ENCODE measurements around the gene LHX2. TPM values are rescaled to one million over a fixed set of nuclear protein-coding genes. Genes with fewer than 3 reads are reported as not detected.

Gene LHX2
- polyA plus RNA-seq, 3 donors, result 0.12 TPM; not detected in 2

DNA sequence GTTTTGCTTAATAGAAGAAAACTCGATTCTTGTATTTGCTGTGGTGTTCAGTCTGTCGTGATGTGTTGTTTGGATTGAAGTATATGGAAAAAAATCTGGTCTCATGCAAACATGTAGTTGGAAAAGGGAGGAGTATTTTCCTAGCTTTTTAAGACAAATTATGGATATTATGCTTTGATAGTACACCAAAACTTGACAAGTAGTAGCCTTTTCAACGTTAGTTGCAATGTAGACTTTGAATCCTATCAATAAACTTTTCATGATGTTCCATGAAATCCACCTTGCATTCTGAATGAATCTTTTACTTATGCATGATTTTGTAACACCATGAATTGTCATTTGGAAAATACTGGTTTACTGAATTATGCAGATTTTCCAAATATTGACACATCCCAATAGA lies 64.2 kb downstream of the LHX2 start:
- Mint-ChIP-seq H3K36me3 (no peaks in the 10 kb centered on the region), H3K9me3 (peaks cover 0 to 6% (median 2%) of the 10 kb centered on the region in 7 donors), H3K27ac (no peak overlapping the region), H3K27me3 (ENCODE audit: low read depth in 3 of 3) (peaks cover 10 to 24% (median 14%) of the 10 kb centered on the region in 3 donors), H3K4me3 (no peak overlapping the region), H3K4me1 (peaks cover 10% of the 10 kb centered on the region)
- no peaks in the 10 kb centered on the region for H3K79me2 ChIP-seq (ENCODE audit: insufficient read depth, low read length)
- no peaks in the 10 kb centered on the region for H4K20me1 ChIP-seq (ENCODE audit: insufficient read depth, low read length)
- H2AFZ ChIP-seq (ENCODE audit: insufficient read depth, low read depth, low read length, poor library complexity, severe bottlenecking), result no peak overlapping the region
- H3K4me2 ChIP-seq (replicated peaks; ENCODE audit: extremely low read depth, low read length, poor library complexity, severe bottlenecking), result no peak overlapping the region
- TF ChIP-seq, protein P1, sequence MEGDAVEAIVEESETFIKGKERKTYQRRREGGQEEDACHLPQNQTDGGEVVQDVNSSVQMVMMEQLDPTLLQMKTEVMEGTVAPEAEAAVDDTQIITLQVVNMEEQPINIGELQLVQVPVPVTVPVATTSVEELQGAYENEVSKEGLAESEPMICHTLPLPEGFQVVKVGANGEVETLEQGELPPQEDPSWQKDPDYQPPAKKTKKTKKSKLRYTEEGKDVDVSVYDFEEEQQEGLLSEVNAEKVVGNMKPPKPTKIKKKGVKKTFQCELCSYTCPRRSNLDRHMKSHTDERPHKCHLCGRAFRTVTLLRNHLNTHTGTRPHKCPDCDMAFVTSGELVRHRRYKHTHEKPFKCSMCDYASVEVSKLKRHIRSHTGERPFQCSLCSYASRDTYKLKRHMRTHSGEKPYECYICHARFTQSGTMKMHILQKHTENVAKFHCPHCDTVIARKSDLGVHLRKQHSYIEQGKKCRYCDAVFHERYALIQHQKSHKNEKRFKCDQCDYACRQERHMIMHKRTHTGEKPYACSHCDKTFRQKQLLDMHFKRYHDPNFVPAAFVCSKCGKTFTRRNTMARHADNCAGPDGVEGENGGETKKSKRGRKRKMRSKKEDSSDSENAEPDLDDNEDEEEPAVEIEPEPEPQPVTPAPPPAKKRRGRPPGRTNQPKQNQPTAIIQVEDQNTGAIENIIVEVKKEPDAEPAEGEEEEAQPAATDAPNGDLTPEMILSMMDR (IDR thresholded peaks at IDR 0.05), result no peak
- H3K4me1 ChIP-seq (ENCODE audit: control insufficient read depth in 1 of 2, insufficient read depth in 2 of 2, low read length in 2 of 2), result no peaks in the 10 kb centered on the region
- H3K4me3 ChIP-seq (replicated peaks in 1 of 3; ENCODE audit: low read depth in 2 of 3, low read length in 3 of 3), result no peak overlapping the region
- DNase-seq, result no peak
- H3K27me3 ChIP-seq (ENCODE audit: control insufficient read depth in 2 of 2, insufficient read depth in 2 of 2, low read length in 2 of 2), result peaks cover 6 to 9% of the 10 kb centered on the region in 2 donors
- intact Hi-C loops (cut with micrococcal nuclease), result no loop called here
- no peak overlapping the region for H3K27ac ChIP-seq (ENCODE audit: low read depth in 1 of 2, low read length in 2 of 2)
- no peak overlapping the region for H3K9ac ChIP-seq (ENCODE audit: insufficient read depth, low read length, poor library complexity, severe bottlenecking)
- no CpG with 5 or more reads among the region's 3 CpGs for WGBS (ENCODE audit: insufficient coverage)
- no peaks in the 10 kb centered on the region for H3K9me3 ChIP-seq (replicated peaks in 1 of 2; ENCODE audit: control insufficient read depth in 1 of 2, insufficient read depth in 1 of 2, low read length in 2 of 2)
- H3K36me3 ChIP-seq (replicated peaks in 1 of 2; ENCODE audit: control insufficient read depth in 1 of 2, insufficient read depth in 2 of 2, low read length in 2 of 2), result no peaks in the 10 kb centered on the region

DNA sequence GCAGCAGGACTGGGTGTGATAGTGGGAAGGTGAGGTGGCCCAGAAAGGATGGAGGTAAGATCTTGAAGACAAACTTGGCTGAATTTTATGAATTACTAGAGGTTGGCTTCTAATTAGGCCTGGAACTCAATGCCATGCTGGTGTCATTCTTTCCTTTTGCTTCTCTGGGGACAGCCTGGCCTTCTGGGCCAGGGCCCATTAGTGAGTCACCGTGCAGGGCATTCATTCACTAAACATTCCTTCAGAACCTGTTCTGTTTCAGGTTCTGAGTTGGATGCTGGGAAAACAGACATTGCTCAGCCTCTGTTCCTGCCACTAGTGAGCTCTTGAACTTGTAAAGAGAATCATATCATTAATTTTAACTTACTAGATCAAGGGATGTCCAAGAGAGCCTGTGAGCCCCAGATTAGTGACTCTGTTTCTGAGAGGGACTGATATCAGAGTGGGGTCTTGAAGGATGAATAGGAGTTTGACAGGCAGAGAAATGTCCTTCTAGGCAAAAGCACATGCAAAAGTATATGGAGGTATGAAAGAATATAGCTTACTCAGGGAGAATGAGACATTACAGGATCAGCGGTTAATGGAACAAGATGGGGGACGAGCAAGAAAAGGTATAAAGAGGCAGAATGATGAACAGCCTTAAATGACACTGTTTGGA lies 66.5 kb downstream of the LHX2 start:
- Histone ChIP-seq H3K36me3 (replicated peaks in 1 of 2; ENCODE audit: control insufficient read depth in 1 of 2, insufficient read depth in 2 of 2, low read length in 2 of 2) (no peaks in the 10 kb centered on the region), H4K20me1 (ENCODE audit: insufficient read depth, low read length) (no peaks in the 10 kb centered on the region), H3K27me3 (ENCODE audit: control insufficient read depth in 2 of 2, insufficient read depth in 2 of 2, low read length in 2 of 2) (peaks cover 0 to 4% of the 10 kb centered on the region in 2 donors), H3K9ac (ENCODE audit: insufficient read depth, low read length, poor library complexity, severe bottlenecking) (no peak overlapping the region), H3K4me3 (replicated peaks in 1 of 3; ENCODE audit: low read depth in 2 of 3, low read length in 3 of 3) (no peak overlapping the region), H2AFZ (ENCODE audit: insufficient read depth, low read depth, low read length, poor library complexity, severe bottlenecking) (no peak overlapping the region), H3K4me2 (replicated peaks; ENCODE audit: extremely low read depth, low read length, poor library complexity, severe bottlenecking) (no peak overlapping the region), H3K79me2 (ENCODE audit: insufficient read depth, low read length) (no peaks in the 10 kb centered on the region), H3K9me3 (replicated peaks in 1 of 2; ENCODE audit: control insufficient read depth in 1 of 2, insufficient read depth in 1 of 2, low read length in 2 of 2) (no peaks in the 10 kb centered on the region), H3K27ac (ENCODE audit: low read depth in 1 of 2, low read length in 2 of 2) (no peak overlapping the region), H3K4me1 (ENCODE audit: control insufficient read depth in 1 of 2, insufficient read depth in 2 of 2, low read length in 2 of 2) (no peaks in the 10 kb centered on the region)
- peaks cover 0 to 6% (median 2%) of the 10 kb centered on the region in 7 donors for H3K9me3 Mint-ChIP-seq
- TF ChIP-seq, protein P1 (IDR thresholded peaks at IDR 0.05), result no peak
- H3K4me3 Mint-ChIP-seq, result no peak overlapping the region
- intact Hi-C loops (cut with micrococcal nuclease), result no loop called here
- peaks cover 10% of the 10 kb centered on the region for H3K4me1 Mint-ChIP-seq
- no peaks in the 10 kb centered on the region for H3K36me3 Mint-ChIP-seq
- DNase-seq, result no peak
- H3K27me3 Mint-ChIP-seq (ENCODE audit: low read depth in 3 of 3), result peaks cover 9 to 11% (median 10%) of the 10 kb centered on the region in 3 donors
- WGBS (ENCODE audit: insufficient coverage), result 100% methylated on average over 2 of the region's 3 CpGs
- H3K27ac Mint-ChIP-seq, result peak overlapping the region in 1 of 7 donors; percentile 2

Measured in CD14-positive monocyte (primary cell).